Transverse colon (tissue), 4 donors: Measurements from ENCODE around the gene TREX2. TPM values are rescaled to one million over a fixed set of nuclear protein-coding genes. Genes with fewer than 3 reads are reported as not detected.

Experiments used
- DNase-seq: peaks from one replicate; pipeline ENCODE4 v3.0.0-alpha.2; 2019
- H3K27ac ChIP-seq, 4 donors: fragments of 200-600 bp; sonication (generic); 2 replicates each; pipeline ENCODE4 v1.5.1; 2016 to 2018; ENCODE audit warnings: inconsistent platforms in 4 of 4
- H3K27me3 ChIP-seq: fragments of 200-600 bp; sonication (generic); 2 replicates; pipeline ENCODE4 v1.5.1; 2017; ENCODE audit warnings: inconsistent platforms
- H3K36me3 ChIP-seq, 4 donors: fragments of 200-600 bp; sonication (generic); 2 replicates each; pipeline ENCODE4 v1.5.1; 2017 to 2019; ENCODE audit warnings: inconsistent platforms in 4 of 4
- H3K4me1 ChIP-seq, 4 donors: fragments of 200-600 bp; sonication (generic); 2 replicates each; pipeline ENCODE4 v1.5.1; 2017 to 2020; ENCODE audit warnings: inconsistent platforms in 4 of 4
- H3K4me3 ChIP-seq, 4 donors: fragments of 200-600 bp; sonication (generic); 1 replicate in 1 of 4; 2 replicates in 3 of 4; pipeline versions ENCODE4 v1.5.1 to v1.6.1; 2017 to 2019; ENCODE audit warnings: inconsistent platforms in 4 of 4
- H3K9me3 ChIP-seq, 2 donors: fragments of 200-600 bp; sonication (generic); 2 replicates each; pipeline ENCODE4 v1.5.1; 2017 to 2019; ENCODE audit warnings: inconsistent platforms in 2 of 2
- EP300 ChIP-seq: sonication (generic); formaldehyde crosslinking; IDR thresholded peaks from one replicate; pipeline ENCODE4 v1.6.1; 2017; ENCODE audit warnings: antibody characterized with exemption, low read depth
- POLR2A ChIP-seq: fragments of 450-650 bp; IDR thresholded peaks from one replicate; pipeline ENCODE4 v1.6.1; 2016; ENCODE audit warnings: antibody characterized with exemption, mild to moderate bottlenecking, moderate library complexity
- POLR2AphosphoS5 ChIP-seq, 3 donors: sonication (generic); formaldehyde crosslinking; IDR thresholded peaks; one replicate each; pipeline ENCODE4 v1.6.1; 2016; ENCODE audit warnings: antibody characterized with exemption in 3 of 3
- WGBS, 2 donors: methylation state at CpG; one replicate each; pipeline ENCODE4 v1.1.5; 2018; ENCODE audit warnings: low coverage in 1 of 2; 5-methylcytosine and 5-hydroxymethylcytosine counted together
- in situ Hi-C, 4 donors: fragments of 200-750 bp; cut with MboI; loops; one replicate each; pipeline versions ENCODE4 v1.15.0 to v1.15.1; 2017; ENCODE audit warnings: low sequenced_read_pairs in 3 of 4, low pct_ligation_motif_present in 1 of 4, low pct_unique_long_range_greater_than_20kb in 1 of 4
- intact Hi-C: fragments of 100-400 bp; cut with DNase I; formaldehyde crosslinking; loops from one replicate; pipeline ENCODE4 v1.15.1; 2023; ENCODE audit warnings: low total_unique reads
- total RNA-seq, 4 donors: library from RNA; depleted of rRNA; stranded (reverse); fragments of >200 nt; gene quantifications; one replicate each; pipeline ENCODE4 v1.1.0, GENCODE V29; 2016
- TF ChIP-seq, protein P1 (sequence below), 5 experiments: fragments of 200-600 bp in 3 of 5; fragments of 450-650 bp in 2 of 5; sonication (generic) in 3 of 5; IDR thresholded peaks; 1 replicate in 2 of 5; 2 replicates in 3 of 5; pipeline ENCODE4 v1.5.1; 2016 to 2017; ENCODE audit warnings: antibody characterized with exemption in 5 of 5, inconsistent platforms in 3 of 5, mild to moderate bottlenecking in 2 of 5, moderate library complexity in 1 of 5

Gene TREX2
- total RNA-seq, 4 donors from 2014 or later, result 0.55 to 2.0 (median 1.4) TPM; not detected in 1

DNA sequence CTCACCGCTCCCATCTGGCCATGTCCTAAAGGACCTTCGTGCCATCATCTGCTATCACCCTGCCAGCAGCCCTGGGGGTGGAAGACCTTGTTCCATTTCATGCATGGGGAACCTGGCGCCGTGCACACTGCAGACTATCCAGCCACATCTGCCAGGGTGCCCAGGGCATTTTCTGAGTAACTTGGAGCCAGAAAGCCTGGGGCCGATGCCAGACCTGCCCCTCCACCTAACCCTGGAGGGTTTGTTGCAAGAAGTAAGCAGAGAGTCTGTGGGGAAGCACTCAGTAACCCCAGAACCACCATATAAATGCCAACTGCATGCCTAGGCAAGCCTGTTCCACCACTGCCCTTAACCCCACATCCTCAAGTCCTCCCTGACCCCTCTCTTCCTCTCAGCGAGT is 17.2 kb upstream of the TREX2 start:
- no peaks in the 10 kb centered on the region for H3K36me3 ChIP-seq
- no peaks in the 10 kb centered on the region for H3K27me3 ChIP-seq
- TF ChIP-seq EP300 (no peak), POLR2AphosphoS5 (IDR thresholded peaks at IDR 0.05) (no peak), POLR2A (no peak)
- TF ChIP-seq, protein P1, sequence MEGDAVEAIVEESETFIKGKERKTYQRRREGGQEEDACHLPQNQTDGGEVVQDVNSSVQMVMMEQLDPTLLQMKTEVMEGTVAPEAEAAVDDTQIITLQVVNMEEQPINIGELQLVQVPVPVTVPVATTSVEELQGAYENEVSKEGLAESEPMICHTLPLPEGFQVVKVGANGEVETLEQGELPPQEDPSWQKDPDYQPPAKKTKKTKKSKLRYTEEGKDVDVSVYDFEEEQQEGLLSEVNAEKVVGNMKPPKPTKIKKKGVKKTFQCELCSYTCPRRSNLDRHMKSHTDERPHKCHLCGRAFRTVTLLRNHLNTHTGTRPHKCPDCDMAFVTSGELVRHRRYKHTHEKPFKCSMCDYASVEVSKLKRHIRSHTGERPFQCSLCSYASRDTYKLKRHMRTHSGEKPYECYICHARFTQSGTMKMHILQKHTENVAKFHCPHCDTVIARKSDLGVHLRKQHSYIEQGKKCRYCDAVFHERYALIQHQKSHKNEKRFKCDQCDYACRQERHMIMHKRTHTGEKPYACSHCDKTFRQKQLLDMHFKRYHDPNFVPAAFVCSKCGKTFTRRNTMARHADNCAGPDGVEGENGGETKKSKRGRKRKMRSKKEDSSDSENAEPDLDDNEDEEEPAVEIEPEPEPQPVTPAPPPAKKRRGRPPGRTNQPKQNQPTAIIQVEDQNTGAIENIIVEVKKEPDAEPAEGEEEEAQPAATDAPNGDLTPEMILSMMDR (IDR thresholded peaks at IDR 0.05), result no peak
- no peaks in the 10 kb centered on the region for H3K4me1 ChIP-seq
- H3K9me3 ChIP-seq, result no peaks in the 10 kb centered on the region
- DNase-seq, result no peak
- intact Hi-C loops (no loop called here), in situ Hi-C loops (no loop called here)
- whole genome bisulfite sequencing, 2 donors, result 77% methylated on average over 5 of the region's 6 CpGs; no CpG with 5 or more reads in 1 of the 2 donors
- no peak overlapping the region for H3K27ac ChIP-seq
- no peak overlapping the region for H3K4me3 ChIP-seq

- Histone ChIP-seq H3K36me3 (no peaks in the 10 kb centered on the region), H3K27ac (no peak overlapping the region), H3K4me3 (no peak overlapping the region), H3K9me3 (no peaks in the 10 kb centered on the region), H3K27me3 (no peaks in the 10 kb centered on the region), H3K4me1 (no peaks in the 10 kb centered on the region)
- no peak for TF ChIP-seq EP300
- TF ChIP-seq, protein P1 (IDR thresholded peaks at IDR 0.05), result no peak
- no peak for TF ChIP-seq POLR2AphosphoS5 (IDR thresholded peaks at IDR 0.05)
- TF ChIP-seq POLR2A, result no peak
- in situ Hi-C loops (no loop called here), intact Hi-C loops (no loop called here)
- no peak for DNase-seq
- 88% methylated on average over 10 of the region's 10 CpGs; no CpG with 5 or more reads in 1 of the 2 donors for WGBS, 2 donors
Measured at GRCh38 chrX:153462291-153462690, 16.4 kb upstream of the TREX2 start.

GRCh38 chrX:153460826-153461225 is 15.0 kb upstream of the TREX2 start:
- intact Hi-C loops, result no loop called here
- no peaks in the 10 kb centered on the region for H3K4me1 ChIP-seq
- peak; percentile 31 for DNase-seq
- no peaks in the 10 kb centered on the region for H3K36me3 ChIP-seq
- WGBS, 2 donors, result 55% methylated on average over 7 of the region's 7 CpGs; no CpG with 5 or more reads in 1 of the 2 donors
- H3K27ac ChIP-seq, result no peak overlapping the region
- TF ChIP-seq EP300, result no peak
- TF ChIP-seq, protein P1 (IDR thresholded peaks at IDR 0.05), result peak; percentile 35 to 50 (median 41)
- H3K27me3 ChIP-seq, result no peaks in the 10 kb centered on the region
- H3K9me3 ChIP-seq, result no peaks in the 10 kb centered on the region
- in situ Hi-C loops, result no loop called here
- H3K4me3 ChIP-seq, result no peak overlapping the region

- TF ChIP-seq EP300 (no peak), POLR2AphosphoS5 (IDR thresholded peaks at IDR 0.05) (no peak), POLR2A (no peak)
- TF ChIP-seq, protein P1 (IDR thresholded peaks at IDR 0.05), result no peak
- Histone ChIP-seq H3K27ac (no peak overlapping the region), H3K36me3 (no peaks in the 10 kb centered on the region), H3K4me1 (no peaks in the 10 kb centered on the region), H3K27me3 (no peaks in the 10 kb centered on the region), H3K9me3 (no peaks in the 10 kb centered on the region), H3K4me3 (no peak overlapping the region)
- in situ Hi-C loops (no loop called here), intact Hi-C loops (no loop called here)
- DNase-seq, result no peak
- WGBS, 2 donors, result 60 to 90% methylated on average over 1 to 4 of the region's 4 CpGs
Measured at GRCh38 chrX:153459986-153460385, 14.1 kb upstream of the TREX2 start.
